Upper lobe of right lung (tissue), 1 donor: ENCODE results near the gene ERAP2. TPM values are rescaled to one million over a fixed set of nuclear protein-coding genes. Genes with fewer than 3 reads are reported as not detected.
"Not testable (repeated sequence)": the region's sequence is repeated elsewhere in the genome, so short reads cannot be mapped to it uniquely, and the experiment has no call there.

Experiments used
- ATAC-seq: fragments of 200-7000 bp; cut with Tn5 transposase; one replicate; pipeline ENCODE4 v1.9.1; 2020; ENCODE audit warnings: mild to moderate bottlenecking, moderate library complexity
- DNase-seq: peaks from one replicate; pipeline ENCODE4 v3.0.0-alpha.2; 2020
- H3K27ac ChIP-seq: fragments of 200-600 bp; one replicate; pipeline ENCODE4 v1.8.0; 2022
- H3K27me3 ChIP-seq: fragments of 200-600 bp; one replicate; pipeline ENCODE4 v1.8.0; 2022; ENCODE audit warnings: mild to moderate bottlenecking
- H3K36me3 ChIP-seq: fragments of 200-600 bp; one replicate; pipeline ENCODE4 v1.8.0; 2022
- H3K4me1 ChIP-seq: fragments of 200-600 bp; one replicate; pipeline ENCODE4 v1.8.0; 2022
- H3K4me3 ChIP-seq: fragments of 200-600 bp; one replicate; pipeline ENCODE4 v1.8.0; 2022; ENCODE audit warnings: mild to moderate bottlenecking
- H3K9me3 ChIP-seq: fragments of 200-600 bp; one replicate; pipeline ENCODE4 v1.8.0; 2022
- intact Hi-C: fragments of 100-400 bp; cut with DNase I; formaldehyde crosslinking; loops from one replicate; pipeline ENCODE4 v1.11.0; 2022
- total RNA-seq: library from RNA; stranded (reverse); fragmentation: NEBNext Ultra II Directional; extraction: Animal tissue kit (Norgen Biotek cat#: 25700); gene quantifications from one replicate; pipeline ENCODE4 v1.2.1, GENCODE V29; 2021
- TF ChIP-seq, protein P1 (sequence below): fragments of 200-600 bp; IDR thresholded peaks from one replicate; pipeline ENCODE4 v1.8.0; 2022; ENCODE audit warnings: antibody characterized with exemption
- donor health status: DM: no; HTN: yes; CAD: no; lungs with severe emphysema.

ERAP2 gene
- total RNA-seq, 1 donor from 2014 or later: 26.9 TPM

GRCh38 chr5:96838201-96839070 is 37.9 kb upstream of the ERAP2 start:
- ATAC-seq (no peak), DNase-seq (no peak)
- no peak overlapping the region for H3K4me3 ChIP-seq
- H3K27me3 ChIP-seq: no peaks in the 10 kb centered on the region
- H3K36me3 ChIP-seq: no peaks in the 10 kb centered on the region
- H3K9me3 ChIP-seq: no peaks in the 10 kb centered on the region
- no peak overlapping the region for H3K27ac ChIP-seq
- intact Hi-C loops: no loop called here
- TF ChIP-seq, protein P1, sequence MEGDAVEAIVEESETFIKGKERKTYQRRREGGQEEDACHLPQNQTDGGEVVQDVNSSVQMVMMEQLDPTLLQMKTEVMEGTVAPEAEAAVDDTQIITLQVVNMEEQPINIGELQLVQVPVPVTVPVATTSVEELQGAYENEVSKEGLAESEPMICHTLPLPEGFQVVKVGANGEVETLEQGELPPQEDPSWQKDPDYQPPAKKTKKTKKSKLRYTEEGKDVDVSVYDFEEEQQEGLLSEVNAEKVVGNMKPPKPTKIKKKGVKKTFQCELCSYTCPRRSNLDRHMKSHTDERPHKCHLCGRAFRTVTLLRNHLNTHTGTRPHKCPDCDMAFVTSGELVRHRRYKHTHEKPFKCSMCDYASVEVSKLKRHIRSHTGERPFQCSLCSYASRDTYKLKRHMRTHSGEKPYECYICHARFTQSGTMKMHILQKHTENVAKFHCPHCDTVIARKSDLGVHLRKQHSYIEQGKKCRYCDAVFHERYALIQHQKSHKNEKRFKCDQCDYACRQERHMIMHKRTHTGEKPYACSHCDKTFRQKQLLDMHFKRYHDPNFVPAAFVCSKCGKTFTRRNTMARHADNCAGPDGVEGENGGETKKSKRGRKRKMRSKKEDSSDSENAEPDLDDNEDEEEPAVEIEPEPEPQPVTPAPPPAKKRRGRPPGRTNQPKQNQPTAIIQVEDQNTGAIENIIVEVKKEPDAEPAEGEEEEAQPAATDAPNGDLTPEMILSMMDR: no peak
- no peaks in the 10 kb centered on the region for H3K4me1 ChIP-seq

DNA sequence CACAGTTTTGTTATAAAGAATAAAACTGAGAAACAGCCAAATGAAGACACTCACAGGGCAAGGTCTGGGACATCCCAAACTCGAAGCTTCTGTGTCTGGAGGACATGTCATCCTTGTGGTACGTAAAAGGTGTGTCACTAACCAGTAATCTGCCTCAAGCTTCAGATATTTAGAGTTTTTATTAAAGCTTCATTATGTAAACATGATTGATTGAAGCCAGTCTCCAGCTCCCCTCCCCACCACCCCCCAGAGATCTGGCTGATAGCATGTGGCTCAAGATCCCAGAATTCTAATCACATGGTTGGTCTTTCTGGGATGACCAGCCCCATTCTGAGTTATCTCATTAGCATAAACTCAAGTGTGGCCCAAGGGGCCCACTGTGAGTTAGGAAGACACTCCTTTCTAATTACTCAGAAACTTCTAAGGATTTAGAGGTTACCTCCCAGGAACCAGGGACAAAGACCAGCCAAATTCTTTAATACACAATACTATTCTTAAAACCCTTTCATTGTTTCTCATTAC is 37.2 kb upstream of the ERAP2 start:
- Histone ChIP-seq H3K27me3 (no peaks in the 10 kb centered on the region), H3K9me3 (no peaks in the 10 kb centered on the region), H3K4me1 (no peaks in the 10 kb centered on the region), H3K36me3 (no peaks in the 10 kb centered on the region), H3K27ac (no peak overlapping the region), H3K4me3 (no peak overlapping the region)
- TF ChIP-seq, protein P1: no peak
- ATAC-seq (no peak), DNase-seq (no peak)
- intact Hi-C loops: no loop called here

DNA sequence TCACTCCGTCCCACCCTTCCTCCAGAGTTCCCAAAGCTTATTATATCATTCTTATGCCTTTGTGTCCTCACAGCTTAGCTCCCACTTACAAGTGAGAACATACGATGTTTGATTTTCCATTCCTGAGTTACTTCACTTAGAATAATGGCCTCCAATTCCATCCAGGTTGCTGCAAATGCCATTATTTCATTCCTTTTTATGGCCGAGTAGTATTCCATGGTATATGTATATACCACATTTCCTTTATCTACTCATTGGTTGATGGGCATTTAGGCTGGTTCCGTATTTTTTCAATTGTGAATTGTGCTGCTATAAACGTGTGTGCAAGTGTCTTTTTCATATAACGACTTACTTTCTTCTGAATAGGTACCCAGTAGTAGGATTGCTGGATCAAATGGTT is 34.4 kb upstream of the ERAP2 start:
- ATAC-seq, H3K9me3 ChIP-seq, intact Hi-C loops, H3K4me1 ChIP-seq, H3K27me3 ChIP-seq, H3K27ac ChIP-seq, H3K36me3 ChIP-seq, DNase-seq, H3K4me3 ChIP-seq: not testable (repeated sequence)

DNA sequence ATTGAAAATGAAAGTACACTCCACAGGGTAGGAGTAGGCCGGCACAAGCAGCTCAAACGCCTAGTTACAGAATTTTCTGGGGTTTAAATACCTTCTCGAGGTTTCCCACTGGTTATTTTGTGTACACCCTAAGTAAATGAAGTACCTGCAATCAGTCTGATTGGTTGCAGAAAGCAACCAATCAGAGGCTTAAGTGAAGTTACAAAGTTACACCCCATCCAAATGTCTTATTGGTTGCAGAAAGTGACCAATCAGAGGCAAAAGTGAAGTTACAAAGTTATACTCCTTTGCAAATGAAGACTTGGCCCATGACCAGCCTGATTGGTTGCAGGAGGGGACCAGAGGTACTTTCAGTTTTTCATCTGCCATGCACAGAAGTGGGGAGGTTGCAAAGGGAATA is 33.2 kb upstream of the ERAP2 start:
- no peak overlapping the region for H3K4me3 ChIP-seq

GRCh38 chr5:96844481-96844990 is 31.8 kb upstream of the ERAP2 start:
- ATAC-seq: no peak
- Histone ChIP-seq H3K36me3 (no peaks in the 10 kb centered on the region), H3K27ac (no peak overlapping the region), H3K4me3 (no peak overlapping the region), H3K9me3 (no peaks in the 10 kb centered on the region), H3K4me1 (no peaks in the 10 kb centered on the region), H3K27me3 (no peaks in the 10 kb centered on the region)
- TF ChIP-seq, protein P1: no peak
- DNase-seq: no peak
- intact Hi-C loops: no loop called here

More for the DNA sequence above, 33.2 kb upstream of the ERAP2 start:
- no peak for DNase-seq
- TF ChIP-seq, protein P1: no peak
- intact Hi-C loops: no loop called here
- H3K27me3 ChIP-seq: no peaks in the 10 kb centered on the region
- H3K36me3 ChIP-seq: no peaks in the 10 kb centered on the region
- H3K4me1 ChIP-seq: no peaks in the 10 kb centered on the region
- ATAC-seq: no peak
- no peaks in the 10 kb centered on the region for H3K9me3 ChIP-seq
- no peak overlapping the region for H3K27ac ChIP-seq

- no peaks in the 10 kb centered on the region for H3K27me3 ChIP-seq
- no peak for DNase-seq
- intact Hi-C loops: no loop called here
- H3K9me3 ChIP-seq: no peaks in the 10 kb centered on the region
- no peak overlapping the region for H3K4me3 ChIP-seq
- no peak overlapping the region for H3K27ac ChIP-seq
- TF ChIP-seq, protein P1: no peak
- no peaks in the 10 kb centered on the region for H3K36me3 ChIP-seq
- H3K4me1 ChIP-seq: no peaks in the 10 kb centered on the region
- ATAC-seq: no peak
Measured at GRCh38 chr5:96851312-96852062, 24.8 kb upstream of the ERAP2 start.
